Stimulated activated CD4-positive, alpha-beta T cell treated with anti-CD3 and anti-CD28 coated beads, Interleukin-12 subunit alpha, Interleukin-12 subunit beta, amount 100 ng/mL, for 24 hours (primary cell): Measurements from ENCODE around the gene GSTT2.
"Not testable (repeated sequence)": the region's sequence is repeated elsewhere in the genome, so short reads cannot be mapped to it uniquely, and the experiment has no call there.

Experiments used
- DNase-seq, 2 experiments: peaks; one replicate each; pipeline ENCODE4 v3.0.0-alpha.2; 2020; ENCODE audit warnings: low read depth in 2 of 2

Gene GSTT2

DNA sequence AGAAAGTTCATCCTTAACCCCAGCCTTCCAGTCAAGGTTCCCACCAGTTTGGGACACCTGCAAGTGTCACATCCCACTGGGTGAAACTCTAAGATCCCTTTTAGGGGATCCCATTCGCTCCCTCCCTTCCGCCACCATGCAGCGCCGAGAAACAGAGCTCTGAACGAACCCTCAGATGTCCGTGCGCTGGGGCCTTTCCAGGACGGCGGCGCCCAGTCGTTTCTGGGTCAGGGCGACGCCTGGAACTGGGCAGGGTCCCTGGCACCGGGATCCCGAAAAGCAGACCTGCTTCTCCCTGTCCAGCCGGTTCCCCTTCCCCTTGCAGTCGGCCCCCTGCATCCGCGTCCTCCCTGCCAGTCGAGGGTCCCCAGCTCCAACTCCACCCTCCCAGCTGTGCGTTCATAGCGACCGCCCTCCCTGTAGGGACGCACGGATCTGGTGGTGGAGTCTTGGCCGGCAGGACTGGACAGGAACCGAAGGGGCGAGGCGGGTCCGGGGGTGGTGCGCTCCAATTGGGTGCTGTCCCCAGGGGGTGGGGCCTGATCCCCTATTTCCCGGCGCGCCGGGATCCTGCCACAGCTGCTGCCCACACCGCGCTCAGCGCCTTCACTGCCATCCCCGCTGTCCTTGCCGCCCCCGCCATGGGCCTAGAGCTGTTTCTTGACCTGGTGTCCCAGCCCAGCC, at the start of gene GSTT2:
Gene GSTT2, plus strand, starts transcription at position 578 of the 684 bp plus-strand sequence.
- not testable (repeated sequence) for DNase-seq

DNA sequence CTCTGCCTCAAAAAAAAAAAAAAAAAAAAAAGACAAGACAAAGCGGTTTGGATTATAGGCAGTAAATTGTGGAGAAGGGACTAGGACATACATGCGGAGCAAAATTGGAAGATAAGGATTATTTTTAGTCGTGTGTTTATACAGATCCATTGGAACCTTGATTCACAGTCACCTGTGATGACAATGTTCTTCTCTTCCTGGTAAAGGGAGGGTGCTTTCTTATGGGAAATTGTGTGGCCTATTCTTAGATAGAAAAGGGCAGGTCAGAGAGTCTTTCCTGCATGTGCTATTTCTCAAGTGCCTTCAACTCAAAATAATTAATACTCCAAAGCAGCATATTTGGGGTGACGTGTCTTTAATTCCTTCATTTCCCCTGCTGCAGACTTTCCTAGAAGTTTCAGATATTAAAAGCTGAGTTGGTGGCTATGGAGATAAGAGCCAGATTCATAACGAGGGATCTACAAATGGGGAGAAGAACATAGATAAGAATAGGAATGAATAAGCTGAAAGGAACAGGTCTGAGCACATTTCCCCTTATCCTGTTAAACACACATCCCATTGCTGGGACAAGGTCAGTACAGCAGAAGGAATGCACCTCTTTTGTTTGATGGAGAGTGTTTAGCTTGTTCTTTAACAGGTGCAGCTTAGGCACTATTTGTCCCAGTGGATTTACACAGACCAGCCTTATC, 41.5 kb upstream of the GSTT2 start:
- DNase-seq: no peak

GRCh38 chr22:23939017-23939357, 40.9 kb upstream of the GSTT2 start:
- no peak for DNase-seq

GRCh38 chr22:23940166-23940565, 39.8 kb upstream of the GSTT2 start:
- not testable (repeated sequence) for DNase-seq

GRCh38 chr22:23947391-23947790, 32.5 kb upstream of the GSTT2 start:
- not testable (repeated sequence) for DNase-seq

- not testable (repeated sequence) for DNase-seq
Observed at GRCh38 chr22:23949764-23950163, 30.2 kb upstream of the GSTT2 start.

GRCh38 chr22:23951383-23951782, 28.6 kb upstream of the GSTT2 start:
- DNase-seq: not testable (repeated sequence)

DNA sequence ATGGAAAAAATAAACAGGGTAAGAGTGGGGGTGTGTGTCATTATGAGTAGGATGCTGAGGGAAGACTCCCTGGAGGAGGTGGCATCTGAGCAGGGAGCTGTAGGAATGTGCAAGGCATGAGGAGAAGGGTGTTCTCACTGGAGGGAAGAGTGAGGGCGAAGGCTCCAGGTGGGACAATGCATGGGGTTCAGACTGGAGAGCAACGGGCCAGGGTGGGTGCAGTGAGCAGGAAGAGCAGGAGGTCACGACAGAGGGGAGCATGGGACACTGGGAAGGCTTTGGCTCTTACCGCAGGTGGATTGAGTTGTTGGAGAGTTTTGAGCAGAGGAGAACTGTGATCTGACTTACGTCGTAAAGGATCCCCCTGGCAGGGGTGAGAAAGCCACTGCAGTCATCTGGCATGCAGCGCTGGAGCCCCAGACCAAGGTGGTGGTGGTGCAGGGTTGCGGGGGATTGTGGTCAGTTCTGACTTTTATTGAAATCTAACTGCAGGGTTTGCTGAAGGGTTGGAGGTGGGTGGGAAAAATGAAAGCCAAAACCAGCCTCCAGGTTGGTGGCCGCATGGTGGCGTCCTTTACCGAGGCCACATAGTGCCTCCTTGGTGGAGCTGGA, 27.0 kb upstream of the GSTT2 start:
- DNase-seq: not testable (repeated sequence)

- not testable (repeated sequence) for DNase-seq
Observed at GRCh38 chr22:23953485-23953884, 26.4 kb upstream of the GSTT2 start.

DNA sequence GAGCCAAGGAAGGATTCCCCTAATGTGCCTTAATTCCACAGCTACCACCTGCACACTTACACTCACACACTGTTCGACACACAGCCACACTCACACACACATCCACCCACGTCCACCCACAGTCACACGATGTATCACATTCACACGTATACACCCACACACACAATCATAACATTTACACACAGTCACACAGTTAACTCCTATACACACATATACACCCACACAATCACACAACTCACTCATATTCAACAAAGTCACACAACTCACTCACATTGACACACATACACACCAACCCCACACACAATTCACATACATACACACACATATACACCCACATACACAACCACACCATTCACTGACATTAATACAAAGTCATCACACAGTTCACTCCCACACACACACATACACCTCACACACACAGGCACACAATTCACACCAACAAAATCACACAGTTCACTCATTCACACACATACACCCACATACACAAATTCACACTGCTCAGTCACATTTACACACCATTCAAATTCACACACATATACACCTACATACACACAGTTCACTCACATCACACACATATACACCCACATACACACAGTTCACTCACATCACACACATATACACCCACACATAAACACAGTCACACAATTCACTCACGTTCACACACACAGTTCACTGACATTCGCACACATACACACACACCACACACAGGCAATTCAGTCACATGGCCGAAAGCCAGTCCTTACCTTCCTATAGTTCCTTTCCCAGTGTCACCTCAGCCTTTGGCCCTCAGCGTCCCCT, 25.5 kb upstream of the GSTT2 start:
- not testable (repeated sequence) for DNase-seq

GRCh38 chr22:23954991-23955305, 25.0 kb upstream of the GSTT2 start:
- not testable (repeated sequence) for DNase-seq

- not testable (repeated sequence) for DNase-seq
Observed at GRCh38 chr22:23955886-23956285, 24.0 kb upstream of the GSTT2 start.

DNA sequence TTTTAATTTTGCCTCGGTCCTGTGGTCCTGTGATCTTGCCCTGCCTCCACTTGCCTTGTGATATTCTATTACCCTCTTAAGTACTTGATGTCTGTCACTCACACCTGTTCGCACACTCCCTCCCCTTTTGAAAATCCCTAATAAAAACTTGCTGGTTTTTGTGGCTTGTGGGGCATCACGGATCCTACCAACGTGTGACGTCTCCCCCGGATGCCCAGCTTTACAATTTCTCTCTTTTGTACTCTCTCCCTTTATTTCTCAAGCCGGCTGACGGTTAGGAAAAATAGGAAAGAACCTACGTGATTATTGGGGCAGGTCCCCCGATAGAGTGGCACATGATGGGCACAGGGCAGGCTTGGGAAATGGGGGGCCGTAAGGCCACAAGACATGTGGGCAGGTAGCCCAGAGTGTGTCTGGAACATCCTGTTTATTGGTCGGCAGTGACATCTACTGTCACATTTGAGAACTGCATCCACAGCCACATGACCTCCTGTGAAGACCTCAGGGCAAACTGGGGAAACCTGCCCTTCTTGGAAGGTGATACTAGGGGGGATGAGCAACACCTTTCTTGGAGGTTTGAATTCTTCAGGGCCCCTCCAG, 23.5 kb upstream of the GSTT2 start:
- peak; percentile 64 to 78 for DNase-seq

GRCh38 chr22:23961084-23961771, 18.7 kb upstream of the GSTT2 start, which contains the start of gene GSTT2B:
Gene GSTT2B, minus strand, starts transcription at chr22:23961195. Its CDS starts 64 bp downstream, at chr22:23961131.
- DNase-seq: not testable (repeated sequence)

DNA sequence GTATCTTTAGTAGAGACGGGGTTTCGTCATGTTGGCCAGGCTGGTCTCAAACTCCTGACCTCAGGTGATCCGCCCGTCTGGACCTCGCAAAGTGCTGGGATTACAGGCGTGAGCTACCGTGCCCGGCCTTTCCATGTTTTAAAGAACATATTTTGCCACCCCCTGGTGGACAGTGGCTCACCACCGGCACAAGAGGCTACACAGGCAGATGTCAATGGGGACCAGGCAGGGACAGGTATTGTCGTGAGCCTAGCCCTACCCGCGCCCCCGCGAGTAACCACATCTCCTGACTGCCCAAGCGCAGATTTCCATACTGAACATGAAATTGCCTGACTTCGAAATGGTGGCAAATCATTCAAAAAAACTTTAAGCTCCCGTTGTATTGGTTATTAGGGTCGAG, 13.8 kb upstream of the GSTT2 start:
- DNase-seq: not testable (repeated sequence)

GRCh38 chr22:23966568-23966967, 13.4 kb upstream of the GSTT2 start, which contains the start of gene DDTL:
Gene DDTL, plus strand, starts transcription at chr22:23966888. Its CDS starts 27 bp downstream, at chr22:23966915.
- DNase-seq: not testable (repeated sequence)

- DNase-seq: no peak
Observed at GRCh38 chr22:23969071-23969470, 10.9 kb upstream of the GSTT2 start.

DNA sequence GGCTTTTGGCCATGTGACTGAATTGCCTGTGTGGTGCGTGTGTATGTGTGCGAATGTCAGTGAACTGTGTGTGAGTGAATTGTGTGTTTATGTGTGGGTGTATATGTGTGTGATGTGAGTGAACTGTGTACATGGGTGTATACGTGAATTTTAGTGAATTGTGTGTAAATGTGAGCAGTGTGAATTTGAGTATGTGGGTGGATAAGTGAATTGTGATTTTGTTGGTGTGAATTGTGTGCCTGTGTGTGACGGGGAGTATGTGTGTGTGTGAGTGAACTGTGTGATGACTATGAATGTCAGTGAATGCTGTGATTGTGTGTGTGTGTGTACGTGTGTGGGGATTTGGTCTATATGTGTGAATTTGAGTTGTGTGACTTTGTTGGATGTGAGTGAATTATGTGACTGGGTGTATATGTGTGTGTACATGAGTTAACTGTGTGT, 9.7 kb upstream of the GSTT2 start:
- no peak for DNase-seq

- DNase-seq: no peak
Observed at GRCh38 chr22:23970816-23971486, 9.0 kb upstream of the GSTT2 start.

GRCh38 chr22:23971927-23972326, 8.0 kb upstream of the GSTT2 start:
- DNase-seq: not testable (repeated sequence)
